Gastrocnemius medialis (tissue), 4 donors: Measurements from ENCODE around the gene S100A4.

Source experiments
- POLR2A ChIP-seq, 2 donors: fragments of 450-650 bp; IDR thresholded peaks; one replicate each; pipeline ENCODE4 v1.6.1; 2017; ENCODE audit warnings: antibody characterized with exemption in 2 of 2, mild to moderate bottlenecking in 2 of 2, moderate library complexity in 2 of 2
- TF ChIP-seq, protein P1 (sequence below), 5 experiments: fragments of 450-650 bp in 3 of 5; fragments of 200-600 bp in 2 of 5; sonication (generic) in 2 of 5; IDR thresholded peaks in 4 of 5; conservative IDR thresholded peaks in 1 of 5; 1 replicate in 4 of 5; 2 replicates in 1 of 5; pipeline ENCODE4 v1.5.1; 2016 to 2019; ENCODE audit warnings: antibody characterized with exemption in 5 of 5, mild to moderate bottlenecking in 3 of 5, moderate library complexity in 3 of 5

DNA sequence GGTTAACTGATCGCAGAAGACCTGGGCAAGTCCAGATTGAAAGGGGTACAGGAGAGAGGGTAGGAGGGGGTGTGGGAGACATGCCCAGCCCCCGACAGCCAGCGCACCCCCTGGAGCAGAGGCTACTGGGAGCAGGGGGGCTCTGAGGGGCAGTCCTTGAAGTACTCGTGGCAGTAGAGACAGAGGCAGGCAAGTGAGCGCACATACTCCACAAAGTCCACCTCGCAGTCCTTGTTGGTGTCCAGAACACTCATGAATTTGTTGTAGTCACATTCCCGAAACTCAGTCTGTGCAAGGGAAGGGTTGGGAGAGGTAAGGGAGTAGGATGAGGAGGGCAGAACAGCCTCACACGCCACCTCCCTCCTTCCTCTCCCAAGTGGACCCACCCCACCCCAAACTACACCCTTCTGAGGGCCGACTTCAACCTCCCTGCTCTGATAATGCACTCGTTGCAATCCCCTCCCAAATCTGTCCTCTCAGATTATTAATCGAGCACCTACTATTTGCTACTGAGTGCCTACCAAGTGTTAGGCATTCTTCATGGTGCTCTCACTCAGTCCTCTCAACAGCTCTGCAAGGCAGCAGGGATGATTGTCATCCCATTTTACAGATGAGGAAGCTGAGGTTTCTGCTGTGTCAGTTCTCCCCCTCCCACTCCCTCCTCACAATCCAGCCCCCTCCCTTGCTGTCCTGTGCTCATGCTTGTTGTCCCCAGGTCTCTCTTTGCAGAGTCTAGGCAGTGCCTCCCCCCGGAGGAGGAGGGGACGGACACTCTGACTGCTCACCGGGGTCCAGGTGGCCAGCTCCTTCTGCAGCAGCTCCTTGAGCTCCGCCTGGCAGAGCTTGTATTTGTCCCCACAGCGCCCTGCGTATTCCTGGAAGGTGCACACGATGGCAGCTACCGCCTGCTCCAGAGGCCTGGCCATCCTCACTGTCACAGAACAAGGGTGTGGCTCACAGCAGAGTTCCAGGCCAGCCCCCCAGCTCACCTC lies 2.2 kb upstream of the S100A4 start:
- TF ChIP-seq, protein P1, sequence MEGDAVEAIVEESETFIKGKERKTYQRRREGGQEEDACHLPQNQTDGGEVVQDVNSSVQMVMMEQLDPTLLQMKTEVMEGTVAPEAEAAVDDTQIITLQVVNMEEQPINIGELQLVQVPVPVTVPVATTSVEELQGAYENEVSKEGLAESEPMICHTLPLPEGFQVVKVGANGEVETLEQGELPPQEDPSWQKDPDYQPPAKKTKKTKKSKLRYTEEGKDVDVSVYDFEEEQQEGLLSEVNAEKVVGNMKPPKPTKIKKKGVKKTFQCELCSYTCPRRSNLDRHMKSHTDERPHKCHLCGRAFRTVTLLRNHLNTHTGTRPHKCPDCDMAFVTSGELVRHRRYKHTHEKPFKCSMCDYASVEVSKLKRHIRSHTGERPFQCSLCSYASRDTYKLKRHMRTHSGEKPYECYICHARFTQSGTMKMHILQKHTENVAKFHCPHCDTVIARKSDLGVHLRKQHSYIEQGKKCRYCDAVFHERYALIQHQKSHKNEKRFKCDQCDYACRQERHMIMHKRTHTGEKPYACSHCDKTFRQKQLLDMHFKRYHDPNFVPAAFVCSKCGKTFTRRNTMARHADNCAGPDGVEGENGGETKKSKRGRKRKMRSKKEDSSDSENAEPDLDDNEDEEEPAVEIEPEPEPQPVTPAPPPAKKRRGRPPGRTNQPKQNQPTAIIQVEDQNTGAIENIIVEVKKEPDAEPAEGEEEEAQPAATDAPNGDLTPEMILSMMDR (IDR thresholded peaks at IDR 0.05 in 4 of 5, conservative IDR thresholded peaks at IDR 0.05 in 1 of 5), result no peak
- TF ChIP-seq POLR2A (IDR thresholded peaks at IDR 0.05), result no peak
